KG1 (cell line): Measurements from ENCODE around the gene ADD1.
A peak's percentile ranks its signal among the peaks of the same experiment; 100 is the strongest.

Experiments
- DNase-seq: peaks from one replicate; lab custom pipeline; 2025; lab: John Stamatoyannopoulos, UW

Gene ADD1

GRCh38 chr4:2843263-2843940, at the start of gene ADD1:
Gene ADD1, plus strand, starts transcription at chr4:2843844. Its CDS starts 32,072 bp downstream, at chr4:2875916.
- DNase-seq: peak; percentile 85

GRCh38 chr4:2794486-2795299, 49.0 kb upstream of the ADD1 start:
- no peak for DNase-seq

GRCh38 chr4:2795300-2795892, 48.2 kb upstream of the ADD1 start:
- no peak for DNase-seq

- DNase-seq: no peak
Measured at GRCh38 chr4:2795893-2796848, 47.5 kb upstream of the ADD1 start.

GRCh38 chr4:2796849-2797544, 46.6 kb upstream of the ADD1 start:
- DNase-seq: no peak

- DNase-seq: peak; percentile 82
Measured at GRCh38 chr4:2797545-2798305, 45.9 kb upstream of the ADD1 start.

GRCh38 chr4:2798399-2799223, 45.0 kb upstream of the ADD1 start:
- peak; percentile 82 for DNase-seq

GRCh38 chr4:2799224-2799911, 44.3 kb upstream of the ADD1 start:
- DNase-seq: peak; percentile 24

GRCh38 chr4:2799971-2800690, 43.5 kb upstream of the ADD1 start:
- DNase-seq: no peak

- DNase-seq: no peak
Measured at GRCh38 chr4:2800691-2801596, 42.7 kb upstream of the ADD1 start.

GRCh38 chr4:2802618-2803531, 40.8 kb upstream of the ADD1 start:
- DNase-seq: no peak

- DNase-seq: no peak
Measured at GRCh38 chr4:2803624-2804448, 39.8 kb upstream of the ADD1 start.

GRCh38 chr4:2804449-2804972, 39.1 kb upstream of the ADD1 start:
- no peak for DNase-seq

- no peak for DNase-seq
Measured at GRCh38 chr4:2804973-2805501, 38.6 kb upstream of the ADD1 start.
